ENCODE results near the gene LRFN5.

The LRFN5 gene

GRCh38 chr14:41805633-41806032, 199.0 kb downstream of the LRFN5 start:
- Histone ChIP-seq H3K9me3 (ENCODE audit: control insufficient read depth, low read length) (no peaks in the 10 kb centered on the region), H3K27me3 (ENCODE audit: control insufficient read depth, insufficient read depth, low read length) (no peaks in the 10 kb centered on the region), H3K4me3 (ENCODE audit: low read length) (no peak overlapping the region), H3K4me1 (ENCODE audit: control insufficient read depth, insufficient read depth, low read length) (no peaks in the 10 kb centered on the region), H3K36me3 (ENCODE audit: control insufficient read depth, insufficient read depth, low read length) (no peaks in the 10 kb centered on the region), H3K9ac (ENCODE audit: low read length) (no peak overlapping the region)

GRCh38 chr14:41806366-41806975, 199.8 kb downstream of the LRFN5 start:
- Histone ChIP-seq H3K9ac (ENCODE audit: low read length) (no peak overlapping the region), H3K4me1 (ENCODE audit: control insufficient read depth, insufficient read depth, low read length) (no peaks in the 10 kb centered on the region), H3K27me3 (ENCODE audit: control insufficient read depth, insufficient read depth, low read length) (no peaks in the 10 kb centered on the region), H3K9me3 (ENCODE audit: control insufficient read depth, low read length) (no peaks in the 10 kb centered on the region), H3K36me3 (ENCODE audit: control insufficient read depth, insufficient read depth, low read length) (no peaks in the 10 kb centered on the region), H3K4me3 (ENCODE audit: low read length) (no peak overlapping the region)

GRCh38 chr14:41810362-41810761, 203.7 kb downstream of the LRFN5 start:
- Histone ChIP-seq H3K4me1 (ENCODE audit: control insufficient read depth, insufficient read depth, low read length) (no peaks in the 10 kb centered on the region), H3K27me3 (ENCODE audit: control insufficient read depth, insufficient read depth, low read length) (no peaks in the 10 kb centered on the region), H3K9me3 (ENCODE audit: control insufficient read depth, low read length) (no peaks in the 10 kb centered on the region), H3K36me3 (ENCODE audit: control insufficient read depth, insufficient read depth, low read length) (no peaks in the 10 kb centered on the region), H3K4me3 (ENCODE audit: low read length) (no peak overlapping the region), H3K9ac (ENCODE audit: low read length) (no peak overlapping the region)

GRCh38 chr14:41817626-41818025, 210.9 kb downstream of the LRFN5 start:
- Histone ChIP-seq H3K27me3 (ENCODE audit: control insufficient read depth, insufficient read depth, low read length) (no peaks in the 10 kb centered on the region), H3K36me3 (ENCODE audit: control insufficient read depth, insufficient read depth, low read length) (no peaks in the 10 kb centered on the region), H3K9me3 (ENCODE audit: control insufficient read depth, low read length) (no peaks in the 10 kb centered on the region), H3K9ac (ENCODE audit: low read length) (no peak overlapping the region), H3K4me3 (ENCODE audit: low read length) (no peak overlapping the region), H3K4me1 (ENCODE audit: control insufficient read depth, insufficient read depth, low read length) (no peaks in the 10 kb centered on the region)

- Histone ChIP-seq H3K36me3 (ENCODE audit: control insufficient read depth, insufficient read depth, low read length) (no peaks in the 10 kb centered on the region), H3K4me3 (ENCODE audit: low read length) (no peak overlapping the region), H3K9me3 (ENCODE audit: control insufficient read depth, low read length) (no peaks in the 10 kb centered on the region), H3K4me1 (ENCODE audit: control insufficient read depth, insufficient read depth, low read length) (no peaks in the 10 kb centered on the region), H3K27me3 (ENCODE audit: control insufficient read depth, insufficient read depth, low read length) (no peaks in the 10 kb centered on the region), H3K9ac (ENCODE audit: low read length) (no peak overlapping the region)
Observed at GRCh38 chr14:41824441-41824840, 217.8 kb downstream of the LRFN5 start.

- Histone ChIP-seq H3K27me3 (ENCODE audit: control insufficient read depth, insufficient read depth, low read length) (no peaks in the 10 kb centered on the region), H3K4me3 (ENCODE audit: low read length) (no peak overlapping the region), H3K4me1 (ENCODE audit: control insufficient read depth, insufficient read depth, low read length) (no peaks in the 10 kb centered on the region), H3K36me3 (ENCODE audit: control insufficient read depth, insufficient read depth, low read length) (no peaks in the 10 kb centered on the region), H3K9ac (ENCODE audit: low read length) (no peak overlapping the region), H3K9me3 (ENCODE audit: control insufficient read depth, low read length) (no peaks in the 10 kb centered on the region)
Observed at GRCh38 chr14:41825622-41826021, 218.9 kb downstream of the LRFN5 start.

- Histone ChIP-seq H3K27me3 (ENCODE audit: control insufficient read depth, insufficient read depth, low read length) (no peaks in the 10 kb centered on the region), H3K4me3 (ENCODE audit: low read length) (no peak overlapping the region), H3K4me1 (ENCODE audit: control insufficient read depth, insufficient read depth, low read length) (no peaks in the 10 kb centered on the region), H3K9ac (ENCODE audit: low read length) (no peak overlapping the region), H3K9me3 (ENCODE audit: control insufficient read depth, low read length) (no peaks in the 10 kb centered on the region), H3K36me3 (ENCODE audit: control insufficient read depth, insufficient read depth, low read length) (no peaks in the 10 kb centered on the region)
Observed at GRCh38 chr14:41830714-41831406, 224.2 kb downstream of the LRFN5 start.

- no peak overlapping the region for H3K4me3 ChIP-seq (ENCODE audit: low read length)
- H3K27me3 ChIP-seq (ENCODE audit: control insufficient read depth, insufficient read depth, low read length) = no peaks in the 10 kb centered on the region
- no peak overlapping the region for H3K9ac ChIP-seq (ENCODE audit: low read length)
- no peaks in the 10 kb centered on the region for H3K9me3 ChIP-seq (ENCODE audit: control insufficient read depth, low read length)
- no peaks in the 10 kb centered on the region for H3K4me1 ChIP-seq (ENCODE audit: control insufficient read depth, insufficient read depth, low read length)
- H3K36me3 ChIP-seq (ENCODE audit: control insufficient read depth, insufficient read depth, low read length) = no peaks in the 10 kb centered on the region
Observed at GRCh38 chr14:41839661-41840060, 233.0 kb downstream of the LRFN5 start.

GRCh38 chr14:41859336-41859735, 252.7 kb downstream of the LRFN5 start:
- no peak overlapping the region for H3K9ac ChIP-seq (ENCODE audit: low read length)
- no peaks in the 10 kb centered on the region for H3K9me3 ChIP-seq (ENCODE audit: control insufficient read depth, low read length)
- no peaks in the 10 kb centered on the region for H3K36me3 ChIP-seq (ENCODE audit: control insufficient read depth, insufficient read depth, low read length)
- no peaks in the 10 kb centered on the region for H3K27me3 ChIP-seq (ENCODE audit: control insufficient read depth, insufficient read depth, low read length)
- H3K4me3 ChIP-seq (ENCODE audit: low read length) = no peak overlapping the region
- H3K4me1 ChIP-seq (ENCODE audit: control insufficient read depth, insufficient read depth, low read length) = no peaks in the 10 kb centered on the region

- H3K4me3 ChIP-seq (ENCODE audit: low read length) = no peak overlapping the region
- H3K9me3 ChIP-seq (ENCODE audit: control insufficient read depth, low read length) = no peaks in the 10 kb centered on the region
- H3K36me3 ChIP-seq (ENCODE audit: control insufficient read depth, insufficient read depth, low read length) = no peaks in the 10 kb centered on the region
- H3K9ac ChIP-seq (ENCODE audit: low read length) = no peak overlapping the region
- no peaks in the 10 kb centered on the region for H3K27me3 ChIP-seq (ENCODE audit: control insufficient read depth, insufficient read depth, low read length)
- no peaks in the 10 kb centered on the region for H3K4me1 ChIP-seq (ENCODE audit: control insufficient read depth, insufficient read depth, low read length)
Observed at GRCh38 chr14:41860586-41860985, 253.9 kb downstream of the LRFN5 start.

GRCh38 chr14:41865894-41866293, 259.2 kb downstream of the LRFN5 start:
- no peaks in the 10 kb centered on the region for H3K27me3 ChIP-seq (ENCODE audit: control insufficient read depth, insufficient read depth, low read length)
- no peaks in the 10 kb centered on the region for H3K9me3 ChIP-seq (ENCODE audit: control insufficient read depth, low read length)
- H3K9ac ChIP-seq (ENCODE audit: low read length) = no peak overlapping the region
- H3K36me3 ChIP-seq (ENCODE audit: control insufficient read depth, insufficient read depth, low read length) = no peaks in the 10 kb centered on the region
- H3K4me1 ChIP-seq (ENCODE audit: control insufficient read depth, insufficient read depth, low read length) = no peaks in the 10 kb centered on the region
- no peak overlapping the region for H3K4me3 ChIP-seq (ENCODE audit: low read length)

- Histone ChIP-seq H3K9me3 (ENCODE audit: control insufficient read depth, low read length) (no peaks in the 10 kb centered on the region), H3K4me3 (ENCODE audit: low read length) (no peak overlapping the region), H3K9ac (ENCODE audit: low read length) (no peak overlapping the region), H3K4me1 (ENCODE audit: control insufficient read depth, insufficient read depth, low read length) (no peaks in the 10 kb centered on the region), H3K27me3 (ENCODE audit: control insufficient read depth, insufficient read depth, low read length) (no peaks in the 10 kb centered on the region), H3K36me3 (ENCODE audit: control insufficient read depth, insufficient read depth, low read length) (no peaks in the 10 kb centered on the region)
Observed at GRCh38 chr14:41868396-41868795, 261.7 kb downstream of the LRFN5 start.
